HG02870 (cell line): ENCODE results near the gene IMMP2L.

Experiments used
- ATAC-seq: cut with Tn5 transposase; IDR thresholded peaks from one replicate; pipeline ENCODE4 v1.9.1; 2021; ENCODE audit warnings: mild to moderate bottlenecking, moderate library complexity; ENCODE audit not compliant: unreplicated experiment

Gene IMMP2L

GRCh38 chr7:111180338-111180737 lies 382.0 kb downstream of the IMMP2L start:
- ATAC-seq = no peak

- ATAC-seq = no peak
Measured at GRCh38 chr7:111175908-111176441, 386.3 kb downstream of the IMMP2L start.

- no peak for ATAC-seq
Measured at GRCh38 chr7:111174510-111174909, 387.8 kb downstream of the IMMP2L start.

GRCh38 chr7:111173990-111174389 lies 388.3 kb downstream of the IMMP2L start:
- peak; percentile 94 for ATAC-seq

GRCh38 chr7:111173528-111173927 lies 388.8 kb downstream of the IMMP2L start:
- no peak for ATAC-seq

- no peak for ATAC-seq
Measured at GRCh38 chr7:111172564-111173257, 389.6 kb downstream of the IMMP2L start.

- no peak for ATAC-seq
Measured at GRCh38 chr7:111168182-111168581, 394.1 kb downstream of the IMMP2L start.

- no peak for ATAC-seq
Measured at GRCh38 chr7:111164442-111164841, 397.9 kb downstream of the IMMP2L start.

- no peak for ATAC-seq
Measured at GRCh38 chr7:111162692-111163091, 399.6 kb downstream of the IMMP2L start.

- ATAC-seq = no peak
Measured at GRCh38 chr7:111160297-111160696, 402.0 kb downstream of the IMMP2L start.

GRCh38 chr7:111159426-111159825 lies 402.9 kb downstream of the IMMP2L start:
- ATAC-seq = no peak

- ATAC-seq = no peak
Measured at GRCh38 chr7:111150709-111151108, 411.6 kb downstream of the IMMP2L start.

- ATAC-seq = no peak
Measured at GRCh38 chr7:111147708-111148533, 414.4 kb downstream of the IMMP2L start.

GRCh38 chr7:111146136-111146535 lies 416.2 kb downstream of the IMMP2L start:
- no peak for ATAC-seq

- ATAC-seq = no peak
Measured at GRCh38 chr7:111145472-111145871, 416.8 kb downstream of the IMMP2L start.

- ATAC-seq = no peak
Measured at GRCh38 chr7:111140091-111140865, 422.0 kb downstream of the IMMP2L start.

- no peak for ATAC-seq
Measured at GRCh38 chr7:111138586-111138985, 423.7 kb downstream of the IMMP2L start.

GRCh38 chr7:111138193-111138569 lies 424.1 kb downstream of the IMMP2L start:
- ATAC-seq = peak; percentile 98

GRCh38 chr7:111137296-111138192 lies 424.7 kb downstream of the IMMP2L start:
- peak; percentile 75 for ATAC-seq

GRCh38 chr7:111132833-111133232 lies 429.5 kb downstream of the IMMP2L start:
- ATAC-seq = no peak
